PFSK-1 (cell line): ENCODE results near the gene PGLYRP1.

Experiments
- FOXP2 ChIP-seq: optimal IDR thresholded peaks from 2 replicates; pipeline ENCODE3; 2011; ENCODE audit warnings: borderline replicate concordance, control low read depth, inconsistent platforms; ENCODE audit not compliant: insufficient read depth; ENCODE audit errors: extremely low read length, extremely low read depth
- POLR2AphosphoS5 ChIP-seq: IDR thresholded peaks from 2 replicates; pipeline ENCODE4 v1.6.1; 2012; ENCODE audit warnings: low read depth, mild to moderate bottlenecking, control low read depth, low read length, moderate library complexity
- REST ChIP-seq, 2 experiments: IDR thresholded peaks; 2 replicates each; pipeline versions ENCODE4 v1.6.1 to v1.8.0; 2011 to 2012; ENCODE audit warnings: low read depth in 2 of 2, low read length in 2 of 2, control low read depth in 1 of 2, inconsistent platforms in 1 of 2, mild to moderate bottlenecking in 1 of 2, moderate library complexity in 1 of 2; ENCODE audit not compliant: insufficient read depth in 1 of 2
- SIN3A ChIP-seq: IDR thresholded peaks from 2 replicates; pipeline ENCODE4 v1.6.1; 2012; ENCODE audit warnings: mild to moderate bottlenecking, low read length, moderate library complexity, borderline replicate concordance; ENCODE audit not compliant: insufficient read depth
- TAF1 ChIP-seq: IDR thresholded peaks from 2 replicates; pipeline ENCODE4 v1.6.1; 2012; ENCODE audit warnings: low read length, control low read depth, borderline replicate concordance; ENCODE audit not compliant: insufficient read depth

PGLYRP1 gene

DNA sequence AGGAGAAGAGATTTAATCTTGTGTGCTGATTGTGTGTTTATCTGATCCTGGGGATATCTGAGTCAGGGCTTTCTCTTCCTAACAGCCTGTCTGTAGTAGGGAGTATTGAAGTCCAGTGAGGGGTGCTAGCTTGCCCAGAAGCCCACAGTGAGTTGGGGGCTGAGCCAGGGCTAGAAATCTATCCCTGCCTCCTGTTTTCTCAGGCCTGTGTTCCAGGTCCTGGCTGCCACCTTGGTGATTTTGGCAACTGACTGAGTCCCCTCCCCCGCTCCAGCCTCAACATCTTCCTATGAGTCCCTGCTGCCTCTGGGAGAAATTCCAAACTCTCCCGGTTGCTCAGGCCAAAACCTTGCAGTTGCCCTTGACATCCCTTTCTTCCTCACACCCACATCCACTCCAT, 41.5 kb downstream of the PGLYRP1 start:
- TF ChIP-seq TAF1 (no peak), REST (IDR thresholded peaks at IDR 0.05; ENCODE audit: insufficient read depth in 1 of 2, low read depth in 2 of 2, low read length in 2 of 2) (no peak), SIN3A (no peak), POLR2AphosphoS5 (no peak), FOXP2 (no peak)

GRCh38 chr19:45978156-45978555, 44.7 kb downstream of the PGLYRP1 start:
- no peak for TF ChIP-seq FOXP2
- TF ChIP-seq POLR2AphosphoS5 = no peak
- no peak for TF ChIP-seq TAF1
- TF ChIP-seq REST (IDR thresholded peaks at IDR 0.05; ENCODE audit: insufficient read depth in 1 of 2, low read depth in 2 of 2, low read length in 2 of 2) = no peak
- TF ChIP-seq SIN3A = no peak

DNA sequence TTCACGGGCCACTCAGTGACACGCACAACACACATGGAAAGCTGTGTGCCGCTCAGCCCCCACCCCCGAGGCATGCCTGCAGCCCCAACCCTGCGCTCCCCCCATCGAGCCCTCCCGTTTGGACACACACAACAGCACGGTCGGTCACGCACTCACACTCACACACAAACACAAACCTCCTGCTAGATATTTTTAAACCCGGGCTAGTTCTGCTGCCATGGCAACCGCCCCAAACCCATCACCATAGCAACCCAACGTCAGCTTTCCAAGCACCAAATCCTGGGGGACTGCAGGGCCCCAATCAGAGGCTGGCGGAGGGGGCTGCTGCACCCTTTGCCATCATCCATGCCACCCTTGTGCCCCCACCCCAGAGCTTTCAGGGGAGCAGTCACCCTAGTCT, 46.7 kb downstream of the PGLYRP1 start:
- no peak for TF ChIP-seq SIN3A
- no peak for TF ChIP-seq POLR2AphosphoS5
- no peak for TF ChIP-seq TAF1

DNA sequence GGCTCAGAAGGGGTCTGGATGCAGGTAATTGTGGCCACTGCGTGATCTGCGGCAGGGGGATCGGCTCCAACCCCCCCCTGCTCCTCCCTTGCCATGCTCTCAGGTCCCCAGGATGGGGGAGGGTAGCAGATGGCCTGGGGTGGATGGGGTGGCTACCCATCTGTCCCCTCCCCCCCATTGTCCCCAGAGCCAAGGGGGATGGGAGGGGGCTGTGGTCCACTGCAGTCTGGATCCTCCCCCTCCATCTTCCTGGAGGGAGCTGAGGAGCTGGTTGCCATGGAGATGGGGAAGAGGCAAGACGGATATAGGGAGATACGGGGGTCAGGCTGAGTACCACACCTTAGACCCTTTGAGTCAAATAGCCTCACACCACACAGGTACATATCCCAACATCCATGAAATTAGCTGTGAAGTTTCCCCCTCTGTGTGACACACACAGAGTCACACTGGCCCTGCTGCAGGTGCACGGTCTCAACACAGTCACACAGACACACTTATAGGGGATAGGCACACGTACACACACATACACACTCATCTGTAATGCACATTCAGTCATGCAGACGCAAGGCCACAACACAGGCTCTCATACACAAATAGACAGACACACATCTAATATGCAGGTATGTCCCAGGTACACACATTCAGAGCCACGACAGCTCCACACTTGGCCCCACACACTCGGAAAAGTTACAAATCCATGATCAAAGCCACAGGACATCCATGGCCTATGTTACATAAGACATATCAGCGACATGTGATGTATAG, 47.4 kb downstream of the PGLYRP1 start:
- no peak for TF ChIP-seq SIN3A
- TF ChIP-seq POLR2AphosphoS5 = no peak
- no peak for TF ChIP-seq REST (IDR thresholded peaks at IDR 0.05; ENCODE audit: insufficient read depth in 1 of 2, low read depth in 2 of 2, low read length in 2 of 2)
- no peak for TF ChIP-seq TAF1
- no peak for TF ChIP-seq FOXP2

DNA sequence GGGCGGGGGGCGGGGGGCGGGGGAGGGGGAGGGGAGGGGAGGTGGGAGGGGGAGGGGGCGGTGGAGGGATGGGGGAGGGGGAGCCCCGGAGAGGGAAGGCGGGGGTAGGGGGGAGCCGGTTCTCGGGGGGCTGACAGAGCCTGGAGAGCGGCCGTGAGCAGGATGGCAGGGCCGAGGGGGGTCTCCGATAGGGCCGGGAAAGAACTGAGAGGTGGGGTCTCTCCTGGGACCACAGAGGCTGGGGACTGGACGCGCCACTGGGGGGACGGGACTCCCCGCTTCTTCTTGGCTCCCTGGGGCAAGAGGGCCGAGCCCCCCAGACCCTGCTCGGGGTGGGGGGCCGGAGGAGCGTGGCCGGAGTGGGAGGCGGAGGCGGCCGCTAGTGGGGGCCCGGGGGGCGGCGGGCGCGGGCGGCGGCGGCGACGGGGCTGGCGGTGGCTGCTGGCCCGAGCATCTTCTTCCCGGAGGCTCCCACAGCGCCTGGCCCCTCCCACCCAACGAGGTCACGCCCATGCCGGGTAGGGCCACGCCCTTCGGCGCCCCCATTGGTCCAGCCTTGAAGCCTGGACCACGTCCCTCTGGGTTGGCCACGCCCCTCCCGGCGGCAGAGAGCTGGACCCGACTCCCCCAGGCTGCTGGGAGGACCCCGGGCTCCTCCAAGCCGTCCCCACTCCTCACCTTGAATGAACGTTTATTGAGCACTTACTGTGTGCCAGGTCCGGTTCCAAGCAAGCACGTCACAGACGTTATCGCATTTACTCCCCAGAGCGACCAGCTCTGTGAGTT, 49.1 kb downstream of the PGLYRP1 start, which contains the start of gene NOVA2:
NOVA2 (minus strand) TSS at position 313 of the 786 bp plus-strand sequence. CDS start 514 bp downstream, outside the sequence.
- TF ChIP-seq SIN3A (no peak), REST (IDR thresholded peaks at IDR 0.05; ENCODE audit: insufficient read depth in 1 of 2, low read depth in 2 of 2, low read length in 2 of 2) (no peak), FOXP2 (no peak), TAF1 (no peak), POLR2AphosphoS5 (no peak)
